NCI-H526 treated with DMSO at 0.1 percent for 48 hours (cell line): Measurements from ENCODE around the gene ACSL1.

Experiments
- DNase-seq: peaks from one replicate; lab custom pipeline; 2025; lab: John Stamatoyannopoulos, UW

The ACSL1 gene

GRCh38 chr4:184715526-184715925 lies 110.2 kb downstream of the ACSL1 start:
- no peak for DNase-seq

- DNase-seq: no peak
Observed at GRCh38 chr4:184713887-184714286, 111.9 kb downstream of the ACSL1 start.

GRCh38 chr4:184712322-184712721 lies 113.4 kb downstream of the ACSL1 start:
- DNase-seq: no peak

GRCh38 chr4:184706453-184706852 lies 119.3 kb downstream of the ACSL1 start:
- DNase-seq: no peak

GRCh38 chr4:184705692-184706091 lies 120.1 kb downstream of the ACSL1 start:
- no peak for DNase-seq
